ENCODE measurements around the gene WDFY2.

Gene WDFY2

GRCh38 chr13:51668580-51669195, 84.4 kb downstream of the WDFY2 start:
- no peaks in the 10 kb centered on the region for H3F3A ChIP-seq (ENCODE audit: insufficient read depth)
- H3K4me3 ChIP-seq (ENCODE audit: insufficient read depth, low read length, poor library complexity, severe bottlenecking) = no peak overlapping the region
- TF ChIP-seq EZH2phosphoT487 (conservative IDR thresholded peaks at IDR 0.05; ENCODE audit: low read length) = no peak
- TF ChIP-seq, protein P1, sequence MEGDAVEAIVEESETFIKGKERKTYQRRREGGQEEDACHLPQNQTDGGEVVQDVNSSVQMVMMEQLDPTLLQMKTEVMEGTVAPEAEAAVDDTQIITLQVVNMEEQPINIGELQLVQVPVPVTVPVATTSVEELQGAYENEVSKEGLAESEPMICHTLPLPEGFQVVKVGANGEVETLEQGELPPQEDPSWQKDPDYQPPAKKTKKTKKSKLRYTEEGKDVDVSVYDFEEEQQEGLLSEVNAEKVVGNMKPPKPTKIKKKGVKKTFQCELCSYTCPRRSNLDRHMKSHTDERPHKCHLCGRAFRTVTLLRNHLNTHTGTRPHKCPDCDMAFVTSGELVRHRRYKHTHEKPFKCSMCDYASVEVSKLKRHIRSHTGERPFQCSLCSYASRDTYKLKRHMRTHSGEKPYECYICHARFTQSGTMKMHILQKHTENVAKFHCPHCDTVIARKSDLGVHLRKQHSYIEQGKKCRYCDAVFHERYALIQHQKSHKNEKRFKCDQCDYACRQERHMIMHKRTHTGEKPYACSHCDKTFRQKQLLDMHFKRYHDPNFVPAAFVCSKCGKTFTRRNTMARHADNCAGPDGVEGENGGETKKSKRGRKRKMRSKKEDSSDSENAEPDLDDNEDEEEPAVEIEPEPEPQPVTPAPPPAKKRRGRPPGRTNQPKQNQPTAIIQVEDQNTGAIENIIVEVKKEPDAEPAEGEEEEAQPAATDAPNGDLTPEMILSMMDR (IDR thresholded peaks at IDR 0.05; ENCODE audit: insufficient read depth, low read length, poor library complexity, severe bottlenecking) = no peak
- no peaks in the 10 kb centered on the region; the same call in 1 of the 2 replicates for H3K36me3 ChIP-seq (ENCODE audit: low read length)
- no peak overlapping the region for H3K4me2 ChIP-seq (ENCODE audit: low read depth, low read length, poor library complexity, severe bottlenecking)
- H3K79me2 ChIP-seq (ENCODE audit: insufficient read depth, low read length) = no peaks in the 10 kb centered on the region
- no peaks in the 10 kb centered on the region; the same call in 1 of the 2 replicates for H4K20me1 ChIP-seq (ENCODE audit: low read depth, low read length)
- no peaks in the 10 kb centered on the region for H3K27me3 ChIP-seq (ENCODE audit: low read length)
- H3K9me3 ChIP-seq (ENCODE audit: insufficient read depth, low read length) = no peaks in the 10 kb centered on the region
- H3K27ac ChIP-seq (ENCODE audit: low read depth, low read length) = no peak overlapping the region
- no peak overlapping the region for H2AFZ ChIP-seq (ENCODE audit: low read depth, low read length, severe bottlenecking)
- H3K9me2 ChIP-seq (replicated peaks; ENCODE audit: insufficient read depth, low read length) = no peaks in the 10 kb centered on the region
- no peak overlapping the region for H3K9ac ChIP-seq (ENCODE audit: low read length)

- no peaks in the 10 kb centered on the region for H3K27me3 ChIP-seq (ENCODE audit: low read length)
- no peaks in the 10 kb centered on the region for H4K20me1 ChIP-seq (ENCODE audit: low read depth, low read length)
- H2AFZ ChIP-seq (ENCODE audit: low read depth, low read length, severe bottlenecking) = no peak overlapping the region
- no peaks in the 10 kb centered on the region for H3K9me2 ChIP-seq (replicated peaks; ENCODE audit: insufficient read depth, low read length)
- TF ChIP-seq EZH2phosphoT487 (conservative IDR thresholded peaks at IDR 0.05; ENCODE audit: low read length) = no peak
- TF ChIP-seq, protein P1 (IDR thresholded peaks at IDR 0.05; ENCODE audit: insufficient read depth, low read length, poor library complexity, severe bottlenecking) = no peak
- no peaks in the 10 kb centered on the region for H3K9me3 ChIP-seq (ENCODE audit: insufficient read depth, low read length)
- no peaks in the 10 kb centered on the region; the same call in 1 of the 2 replicates for H3K36me3 ChIP-seq (ENCODE audit: low read length)
- no peaks in the 10 kb centered on the region for H3K79me2 ChIP-seq (ENCODE audit: insufficient read depth, low read length)
- no peak overlapping the region for H3K27ac ChIP-seq (ENCODE audit: low read depth, low read length)
- no peak overlapping the region for H3K9ac ChIP-seq (ENCODE audit: low read length)
- H3K4me2 ChIP-seq (ENCODE audit: low read depth, low read length, poor library complexity, severe bottlenecking) = no peak overlapping the region
- no peaks in the 10 kb centered on the region for H3F3A ChIP-seq (ENCODE audit: insufficient read depth)
- H3K4me3 ChIP-seq (ENCODE audit: insufficient read depth, low read length, poor library complexity, severe bottlenecking) = no peak overlapping the region
These were observed 88.9 kb downstream of the WDFY2 start for GRCh38 chr13:51673165-51673564.

DNA sequence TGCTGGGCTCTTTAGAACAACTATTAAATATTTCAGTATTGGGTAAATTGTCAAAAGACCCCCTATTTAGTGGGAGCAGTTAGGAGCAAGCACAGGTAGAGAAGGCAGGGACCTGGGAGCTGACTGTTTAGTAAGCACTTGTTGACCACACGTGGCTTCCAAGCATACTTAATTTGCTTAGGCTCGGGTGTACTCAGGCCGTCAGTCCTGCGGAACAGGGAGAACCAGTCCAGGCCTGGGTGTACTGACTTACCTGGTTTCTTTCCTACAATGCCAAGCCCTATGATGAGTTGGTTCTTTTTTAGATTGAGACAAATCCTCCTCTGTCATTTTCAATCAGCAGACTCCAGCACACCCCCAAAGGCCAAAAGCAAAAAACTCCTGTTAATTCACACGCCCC, 90.0 kb downstream of the WDFY2 start:
- Histone ChIP-seq H3K79me2 (ENCODE audit: insufficient read depth, low read length) (no peaks in the 10 kb centered on the region), H3K36me3 (ENCODE audit: low read length) (no peaks in the 10 kb centered on the region; the same call in 1 of the 2 replicates), H3K4me3 (ENCODE audit: insufficient read depth, low read length, poor library complexity, severe bottlenecking) (no peak overlapping the region), H3K9me2 (replicated peaks; ENCODE audit: insufficient read depth, low read length) (no peaks in the 10 kb centered on the region), H4K20me1 (ENCODE audit: low read depth, low read length) (no peaks in the 10 kb centered on the region), H3K4me2 (ENCODE audit: low read depth, low read length, poor library complexity, severe bottlenecking) (no peak overlapping the region), H3K27ac (ENCODE audit: low read depth, low read length) (no peak overlapping the region), H3K9me3 (ENCODE audit: insufficient read depth, low read length) (no peaks in the 10 kb centered on the region), H3F3A (ENCODE audit: insufficient read depth) (no peaks in the 10 kb centered on the region), H3K9ac (ENCODE audit: low read length) (no peak overlapping the region), H3K27me3 (ENCODE audit: low read length) (no peaks in the 10 kb centered on the region), H2AFZ (ENCODE audit: low read depth, low read length, severe bottlenecking) (no peak overlapping the region)
- no peak for TF ChIP-seq EZH2phosphoT487 (conservative IDR thresholded peaks at IDR 0.05; ENCODE audit: low read length)
- TF ChIP-seq, protein P1 (IDR thresholded peaks at IDR 0.05; ENCODE audit: insufficient read depth, low read length, poor library complexity, severe bottlenecking) = no peak
